Measurements from ENCODE around the gene PHF20.
A peak's percentile ranks its signal among the peaks of the same experiment; 100 is the strongest.
"Not testable (repeated sequence)": the region's sequence is repeated elsewhere in the genome, so short reads cannot be mapped to it uniquely, and the experiment has no call there.

The PHF20 gene

DNA sequence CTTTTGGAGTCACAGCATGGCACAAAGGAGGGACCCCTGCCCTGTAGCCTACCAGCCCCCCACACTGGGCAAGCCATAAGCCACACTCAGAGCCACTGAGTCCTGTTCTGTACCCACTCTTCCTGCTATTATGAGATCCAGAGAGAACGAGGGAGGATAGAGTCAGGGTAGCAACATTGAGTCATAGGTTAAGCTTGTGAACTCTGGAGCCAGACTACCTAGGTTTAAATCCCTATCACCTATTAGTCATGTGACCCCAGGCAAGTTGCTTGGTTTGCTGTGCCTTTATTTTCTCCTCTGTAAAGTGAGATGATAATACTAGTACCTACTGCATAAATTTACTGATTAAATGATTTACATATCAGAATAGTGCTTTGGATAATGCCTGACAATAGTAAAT is 197.1 kb downstream of the PHF20 start:
- no peak for DNase-seq

GRCh38 chr20:35971981-35972380 is 200.2 kb downstream of the PHF20 start:
- DNase-seq: no peak

DNA sequence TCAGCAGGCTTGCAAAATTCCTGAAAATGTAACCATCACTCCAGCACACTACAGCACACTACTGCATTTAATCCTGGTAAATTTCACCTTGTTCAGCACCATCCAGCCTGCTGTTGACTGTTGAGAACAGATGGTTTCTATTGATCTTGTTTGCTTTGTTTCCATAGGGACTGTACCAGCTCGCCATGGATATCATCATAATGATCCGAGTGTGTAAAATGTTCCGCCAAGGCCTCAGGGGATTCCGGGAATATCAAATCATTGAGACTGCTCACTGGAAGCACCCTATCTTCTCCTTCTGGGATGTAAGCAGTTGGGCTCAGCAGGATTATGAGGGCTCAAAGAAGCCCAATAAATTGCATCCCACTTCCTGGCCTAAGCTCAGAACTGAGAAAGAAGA is 200.6 kb downstream of the PHF20 start:
- DNase-seq: no peak

- no peak for DNase-seq
These were observed 202.4 kb downstream of the PHF20 start for GRCh38 chr20:35974256-35974655.

- DNase-seq: no peak
These were observed 204.0 kb downstream of the PHF20 start for GRCh38 chr20:35975576-35976373.

DNA sequence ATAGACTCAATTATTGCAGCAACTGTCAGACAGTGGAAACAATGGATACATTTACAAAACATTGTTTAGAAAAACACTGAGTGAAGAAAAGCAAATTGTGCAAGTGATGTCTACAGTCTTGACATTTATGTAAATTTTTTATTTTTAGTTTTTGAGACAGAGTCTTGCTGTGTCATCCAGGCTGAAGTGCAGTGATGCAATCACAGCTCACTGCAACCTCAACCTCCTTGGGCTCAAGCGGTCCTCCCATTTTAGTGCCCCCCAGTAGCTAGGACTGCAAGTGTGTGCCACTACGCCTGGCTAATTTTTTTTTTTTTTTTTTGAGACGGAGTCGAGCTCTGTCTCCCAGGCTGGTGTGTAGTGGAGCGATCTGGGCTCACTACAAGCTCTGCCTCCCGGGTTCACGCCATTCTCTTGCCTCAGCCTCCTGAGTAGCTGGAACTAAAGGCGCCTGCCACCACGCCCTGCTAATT is 206.3 kb downstream of the PHF20 start:
- no peak for DNase-seq

DNA sequence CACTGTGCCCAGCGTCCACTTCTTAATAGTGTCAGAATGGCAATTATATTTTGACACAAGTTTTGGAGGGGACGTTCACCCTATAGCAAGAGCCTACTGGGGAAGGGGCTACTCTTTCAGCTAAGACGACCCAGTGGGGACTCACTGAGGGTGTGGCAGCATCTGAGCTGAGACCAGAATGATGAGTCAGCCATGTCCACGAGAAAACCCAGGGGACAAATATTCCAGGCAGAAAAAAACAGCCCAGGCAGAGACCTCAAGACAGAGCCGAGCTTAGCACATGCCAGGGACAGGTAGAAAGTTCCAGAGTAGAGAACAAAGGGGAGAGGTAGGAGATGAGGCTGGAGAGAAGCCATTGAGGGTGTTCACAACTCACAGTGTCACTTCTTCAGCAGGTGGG is 207.7 kb downstream of the PHF20 start:
- no peak for DNase-seq

GRCh38 chr20:35981969-35982368 is 210.2 kb downstream of the PHF20 start:
- no peak for DNase-seq

DNA sequence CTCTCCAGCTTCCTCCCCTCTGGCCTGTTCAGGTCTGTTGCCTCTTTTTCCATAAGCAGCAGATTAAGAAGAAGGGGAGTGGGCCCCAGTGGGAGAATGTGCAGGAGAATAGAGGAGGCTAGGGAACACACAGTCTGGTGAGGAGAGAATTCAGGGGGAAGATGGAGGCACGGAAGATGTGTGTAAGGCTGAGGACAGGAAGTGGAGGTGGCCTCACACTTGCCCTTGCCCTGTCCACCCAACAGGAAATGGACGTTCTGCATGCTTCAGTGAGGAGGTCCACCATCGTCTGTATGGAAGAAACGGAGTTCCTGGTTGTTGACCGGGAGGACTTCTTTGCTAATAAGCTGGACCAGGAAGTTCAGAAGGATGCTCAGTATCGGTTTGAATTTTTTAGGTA is 212.6 kb downstream of the PHF20 start:
- DNase-seq: no peak

- no peak for DNase-seq
These were observed 214.0 kb downstream of the PHF20 start for GRCh38 chr20:35985806-35986205.

GRCh38 chr20:35988910-35989463 is 217.2 kb downstream of the PHF20 start:
- no peak for DNase-seq

DNA sequence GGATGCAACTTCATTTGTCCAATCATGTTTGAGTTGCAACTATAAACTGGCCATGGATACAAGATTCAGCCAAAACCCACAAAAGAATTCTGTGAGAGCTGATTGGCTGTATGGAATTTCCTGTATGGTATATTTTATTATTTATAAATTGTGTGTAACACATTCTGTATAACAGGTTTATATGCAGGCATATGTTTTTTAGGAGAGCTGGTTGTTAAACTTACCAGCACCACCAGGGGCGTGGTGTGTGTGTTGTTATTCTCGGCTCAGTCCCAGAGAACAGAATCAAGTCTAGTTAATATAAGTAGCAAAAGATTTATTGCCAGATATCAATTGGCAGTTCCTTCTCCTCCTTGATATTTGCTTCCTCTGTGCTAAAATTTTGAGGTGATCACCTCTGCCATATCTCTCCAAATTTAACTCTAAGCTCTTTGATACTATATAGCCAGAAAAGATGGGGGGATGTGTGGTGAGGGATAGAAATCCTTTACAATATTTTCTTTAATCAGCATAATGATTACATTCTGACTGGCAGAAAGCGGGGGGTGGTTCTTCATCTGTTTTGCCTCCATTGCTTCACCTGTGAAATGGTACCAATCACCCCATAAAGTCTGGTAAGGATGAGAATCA is 219.4 kb downstream of the PHF20 start:
- DNase-seq: peak in 2 of 58 donors; percentile 3

DNA sequence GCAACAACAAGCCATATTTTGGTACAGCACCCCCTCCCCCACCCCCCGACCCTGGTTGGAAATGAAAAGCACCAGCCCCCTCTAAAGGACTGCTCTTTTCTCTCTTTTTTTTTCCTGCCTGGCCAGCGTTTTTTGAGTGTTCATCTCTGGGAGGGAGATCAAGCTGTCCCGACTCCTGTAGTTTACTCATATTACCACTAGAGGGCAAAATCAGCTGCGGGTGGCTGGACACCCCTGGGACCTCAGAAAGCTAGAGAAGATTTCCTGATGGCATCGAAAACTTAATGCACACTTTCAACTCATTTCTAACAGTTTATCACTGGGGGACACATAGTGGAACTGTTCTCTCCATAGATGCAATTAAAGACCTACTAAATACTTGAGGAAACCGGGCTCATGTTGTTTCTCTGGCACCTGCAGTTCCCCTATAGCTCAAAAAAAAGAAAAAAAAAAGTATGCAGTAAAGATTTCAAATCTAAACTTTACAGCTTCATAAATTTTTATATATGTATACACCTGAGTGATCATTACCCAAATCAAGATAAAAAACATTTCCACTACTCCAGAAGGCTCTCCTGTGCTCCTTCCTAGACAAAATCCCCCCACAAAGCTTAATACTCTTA is 221.0 kb downstream of the PHF20 start:
- peak in 40 of 58 donors; percentile 0 to 73 (median 10) for DNase-seq

GRCh38 chr20:35994994-35995453 is 223.2 kb downstream of the PHF20 start:
- DNase-seq: peak in 56 of 58 donors; percentile 1 to 81 (median 44)

- DNase-seq: not testable (repeated sequence)
These were observed 224.7 kb downstream of the PHF20 start for GRCh38 chr20:35996492-35996891.
